Suprapubic skin (tissue), 4 donors: ENCODE measurements around the gene RBMS1.

Source experiments
- CTCF ChIP-seq, 2 donors: fragments of 200-600 bp in 1 of 2; fragments of 450-650 bp in 1 of 2; sonication (generic) in 1 of 2; IDR thresholded peaks; one replicate each; pipeline ENCODE4 v1.5.1; 2016 to 2019; ENCODE audit warnings: antibody characterized with exemption in 2 of 2, mild to moderate bottlenecking in 1 of 2, moderate library complexity in 1 of 2
- EP300 ChIP-seq: sonication (generic); formaldehyde crosslinking; IDR thresholded peaks from one replicate; pipeline ENCODE4 v1.6.1; 2017; ENCODE audit warnings: antibody characterized with exemption
- POLR2A ChIP-seq, 2 donors: fragments of 450-650 bp; IDR thresholded peaks; one replicate each; pipeline ENCODE4 v1.6.1; 2017; ENCODE audit warnings: antibody characterized with exemption in 2 of 2, mild to moderate bottlenecking in 2 of 2, moderate library complexity in 2 of 2
- POLR2AphosphoS5 ChIP-seq, 3 donors: sonication (generic); formaldehyde crosslinking; IDR thresholded peaks; one replicate each; pipeline ENCODE4 v1.6.1; 2017; ENCODE audit warnings: antibody characterized with exemption in 3 of 3

GRCh38 chr2:160409480-160409879, 84.1 kb downstream of the RBMS1 start:
- TF ChIP-seq CTCF (IDR thresholded peaks at IDR 0.05): no peak
- TF ChIP-seq EP300: no peak
- no peak for TF ChIP-seq POLR2A (IDR thresholded peaks at IDR 0.05)
- TF ChIP-seq POLR2AphosphoS5 (IDR thresholded peaks at IDR 0.05): no peak
